Lung (tissue), 12 donors: ENCODE measurements around the gene HK3. TPM values are rescaled to one million over a fixed set of nuclear protein-coding genes. Genes with fewer than 3 reads are reported as not detected.

Source experiments
- ATAC-seq: fragments of 200-7000 bp; cut with Tn5 transposase; one replicate; pipeline ENCODE4 v1.9.1; 2020; ENCODE audit warnings: moderate number of reproducible peaks; ENCODE audit not compliant: insufficient read depth, low FRiP score
- DNase-seq, 3 donors: peaks; one replicate each; pipeline ENCODE4 v3.0.0-alpha.2; 2013 to 2017
- H3K27ac ChIP-seq, 2 donors: one replicate each; pipeline ENCODE4 v1.5.1; 2013; ENCODE audit warnings: mild to moderate bottlenecking in 2 of 2, moderate library complexity in 2 of 2, control low read depth in 1 of 2, inconsistent platforms in 1 of 2, low read depth in 1 of 2, low read length in 1 of 2
- H3K27me3 ChIP-seq, 3 donors: one replicate each; pipeline ENCODE4 v1.5.1; 2013; ENCODE audit warnings: low read length in 2 of 3; ENCODE audit not compliant: control insufficient read depth in 3 of 3, insufficient read depth in 3 of 3
- H3K36me3 ChIP-seq, 4 donors: one replicate each; pipeline ENCODE4 v1.5.1; 2013; ENCODE audit warnings: low read length in 4 of 4, mild to moderate bottlenecking in 1 of 4, moderate library complexity in 1 of 4; ENCODE audit not compliant: control insufficient read depth in 4 of 4, insufficient read depth in 4 of 4
- H3K4me1 ChIP-seq, 5 donors: one replicate each; pipeline ENCODE4 v1.5.1; 2013; ENCODE audit warnings: low read length in 5 of 5, mild to moderate bottlenecking in 2 of 5, moderate library complexity in 1 of 5; ENCODE audit not compliant: control insufficient read depth in 5 of 5, insufficient read depth in 5 of 5
- H3K4me3 ChIP-seq: one replicate; pipeline ENCODE4 v1.5.1; 2013; ENCODE audit warnings: mild to moderate bottlenecking, control low read depth, moderate library complexity
- H3K9ac ChIP-seq, 2 donors: one replicate each; pipeline ENCODE4 v1.5.1; 2013; ENCODE audit warnings: low read length in 2 of 2, control low read depth in 1 of 2; ENCODE audit not compliant: insufficient read depth in 1 of 2
- H3K9me3 ChIP-seq, 4 donors: one replicate each; pipeline ENCODE4 v1.5.1; 2013; ENCODE audit warnings: low read length in 3 of 4, mild to moderate bottlenecking in 1 of 4, moderate library complexity in 1 of 4; ENCODE audit not compliant: control insufficient read depth in 4 of 4, insufficient read depth in 3 of 4
- WGBS, 2 donors: extraction: QIAGEN DNeasy Blood & Tissue Kit; methylation state at CpG; one replicate each; pipeline ENCODE4 v1.1.7; 2013; 5-methylcytosine and 5-hydroxymethylcytosine counted together
- polyA plus RNA-seq, 2 donors: library from polyadenylated mRNA; stranded (reverse); fragments of 200-250 nt; gene quantifications; one replicate each; pipeline ENCODE4 v1.2.1, GENCODE V29; 2013
- total RNA-seq, 2 donors: library from RNA; depleted of rRNA in 1 of 2; stranded (reverse); fragments of >200 nt in 1 of 2; gene quantifications; one replicate each; pipeline ENCODE4 v1.2.1, GENCODE V29; 2014 to 2021
- TF ChIP-seq, protein P1 (sequence below): IDR thresholded peaks from 2 replicates; pipeline ENCODE4 v1.5.1; 2012; ENCODE audit warnings: mild to moderate bottlenecking; ENCODE audit errors: control extremely low read depth, extremely low read depth
- donor health status: control.
- donor health status: control.
- donor health status: Bipolar disorder and iron deficiency.
- donor health status: healthy.
- donor health status: DM: yes; HTN: yes; CAD: no.

HK3 gene
- total and polyA plus RNA-seq, 4 donors: 9.2 to 260 (median 83.8) TPM

DNA sequence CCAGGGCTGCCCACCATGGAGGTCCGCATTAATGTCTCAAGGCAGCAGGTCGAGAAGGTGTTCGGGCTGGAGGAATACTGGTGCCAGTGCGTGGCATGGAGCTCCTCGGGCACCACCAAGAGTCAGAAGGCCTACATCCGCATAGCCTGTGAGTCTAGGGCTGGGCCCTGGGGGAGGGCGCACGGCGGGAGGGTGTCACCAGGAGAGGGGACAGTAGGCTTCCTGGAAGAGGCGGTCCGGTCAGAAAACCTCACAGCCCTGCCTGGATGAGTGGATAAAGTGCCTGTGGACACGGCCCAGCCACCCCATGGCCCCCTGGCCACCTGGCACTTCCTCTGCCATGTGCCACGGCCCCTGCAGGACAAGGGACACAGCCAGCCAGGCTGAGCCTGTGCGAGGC, 31.0 kb downstream of the HK3 start:
- H3K4me1 ChIP-seq: no peaks in the 10 kb centered on the region
- TF ChIP-seq, protein P1, sequence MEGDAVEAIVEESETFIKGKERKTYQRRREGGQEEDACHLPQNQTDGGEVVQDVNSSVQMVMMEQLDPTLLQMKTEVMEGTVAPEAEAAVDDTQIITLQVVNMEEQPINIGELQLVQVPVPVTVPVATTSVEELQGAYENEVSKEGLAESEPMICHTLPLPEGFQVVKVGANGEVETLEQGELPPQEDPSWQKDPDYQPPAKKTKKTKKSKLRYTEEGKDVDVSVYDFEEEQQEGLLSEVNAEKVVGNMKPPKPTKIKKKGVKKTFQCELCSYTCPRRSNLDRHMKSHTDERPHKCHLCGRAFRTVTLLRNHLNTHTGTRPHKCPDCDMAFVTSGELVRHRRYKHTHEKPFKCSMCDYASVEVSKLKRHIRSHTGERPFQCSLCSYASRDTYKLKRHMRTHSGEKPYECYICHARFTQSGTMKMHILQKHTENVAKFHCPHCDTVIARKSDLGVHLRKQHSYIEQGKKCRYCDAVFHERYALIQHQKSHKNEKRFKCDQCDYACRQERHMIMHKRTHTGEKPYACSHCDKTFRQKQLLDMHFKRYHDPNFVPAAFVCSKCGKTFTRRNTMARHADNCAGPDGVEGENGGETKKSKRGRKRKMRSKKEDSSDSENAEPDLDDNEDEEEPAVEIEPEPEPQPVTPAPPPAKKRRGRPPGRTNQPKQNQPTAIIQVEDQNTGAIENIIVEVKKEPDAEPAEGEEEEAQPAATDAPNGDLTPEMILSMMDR: no peak
- no peak overlapping the region for H3K27ac ChIP-seq
- H3K9ac ChIP-seq: no peak overlapping the region
- no peaks in the 10 kb centered on the region for H3K36me3 ChIP-seq
- 83 to 90% methylated on average over 14 of the region's 14 CpGs for WGBS, 2 donors
- peaks cover 10 to 20% (median 12%) of the 10 kb centered on the region in 3 donors for H3K27me3 ChIP-seq
- peaks cover 0 to 2% (median 0%) of the 10 kb centered on the region in 4 donors for H3K9me3 ChIP-seq
- H3K4me3 ChIP-seq: no peak overlapping the region
- ATAC-seq: no peak
- DNase-seq: no peak

DNA sequence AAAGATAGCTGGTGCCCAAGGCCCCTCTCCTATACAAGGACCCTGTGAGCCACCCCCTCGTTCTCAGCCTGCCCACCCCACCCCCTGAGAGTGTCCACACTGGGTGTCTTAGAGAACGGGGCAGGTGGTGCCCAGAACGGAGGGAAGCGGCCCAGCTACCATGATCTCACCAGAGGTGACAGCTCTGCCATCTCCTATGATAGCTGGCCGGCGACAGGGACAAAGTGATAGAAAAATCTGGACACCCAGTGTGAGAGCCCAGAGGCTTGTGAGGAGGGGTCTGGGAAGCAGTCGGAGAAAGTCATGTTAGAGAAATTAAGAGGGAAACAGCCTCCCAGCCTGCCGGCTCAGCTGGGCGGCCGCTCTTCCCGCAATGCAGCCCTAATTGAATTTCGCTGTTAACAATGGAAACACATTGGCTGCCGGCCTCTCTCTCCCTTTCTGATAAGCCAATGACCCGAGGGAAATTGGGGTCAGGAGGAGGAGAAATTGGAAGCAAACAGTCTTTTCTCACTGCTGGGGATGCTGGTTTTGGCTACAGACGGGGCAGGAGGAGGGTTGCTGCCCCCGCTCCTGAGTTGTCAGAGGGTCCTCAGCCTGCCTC, 32.3 kb downstream of the HK3 start:
- no peak overlapping the region for H3K27ac ChIP-seq
- peaks cover 13 to 25% (median 13%) of the 10 kb centered on the region in 3 donors for H3K27me3 ChIP-seq
- TF ChIP-seq, protein P1: no peak
- WGBS, 2 donors: 18 to 19% methylated on average over 16 of the region's 16 CpGs
- ATAC-seq: no peak
- peaks cover 0 to 7% (median 0%) of the 10 kb centered on the region in 4 donors for H3K9me3 ChIP-seq
- H3K9ac ChIP-seq: no peak overlapping the region
- no peak overlapping the region for H3K4me3 ChIP-seq
- DNase-seq: no peak
- no peaks in the 10 kb centered on the region for H3K36me3 ChIP-seq
- H3K4me1 ChIP-seq: peaks cover 0 to 5% (median 0%) of the 10 kb centered on the region in 5 donors

- no peak overlapping the region for H3K4me3 ChIP-seq
- H3K9ac ChIP-seq: no peak overlapping the region
- TF ChIP-seq, protein P1: no peak
- peaks cover 0 to 5% (median 0%) of the 10 kb centered on the region in 5 donors for H3K4me1 ChIP-seq
- no peak overlapping the region for H3K27ac ChIP-seq
- ATAC-seq: no peak
- WGBS, 2 donors: 70 to 85% methylated on average over 7 of the region's 7 CpGs
- DNase-seq: no peak
- peaks cover 0 to 9% (median 0%) of the 10 kb centered on the region in 4 donors for H3K9me3 ChIP-seq
- peaks cover 13 to 25% (median 13%) of the 10 kb centered on the region in 3 donors for H3K27me3 ChIP-seq
- H3K36me3 ChIP-seq: no peaks in the 10 kb centered on the region
These were observed 33.2 kb downstream of the HK3 start for GRCh38 chr5:176865964-176866363.
